NCI-H524 (cell line): ENCODE data around the gene EFNB2.
A peak's percentile ranks its signal among the peaks of the same experiment; 100 is the strongest.

Experiments used
- DNase-seq, 2 experiments: peaks; one replicate each; lab custom pipeline; 2025; lab: John Stamatoyannopoulos, UW

EFNB2 gene

GRCh38 chr13:106550570-106551135 lies 15.2 kb upstream of the EFNB2 start:
- no peak for DNase-seq

GRCh38 chr13:106548064-106548696 lies 12.7 kb upstream of the EFNB2 start:
- DNase-seq: no peak

GRCh38 chr13:106541826-106542225 lies 6.4 kb upstream of the EFNB2 start:
- DNase-seq: no peak

GRCh38 chr13:106540613-106541012 lies 5.2 kb upstream of the EFNB2 start:
- no peak for DNase-seq

- DNase-seq: no peak
Measured at GRCh38 chr13:106537521-106537920, 2.1 kb upstream of the EFNB2 start.

GRCh38 chr13:106536244-106537034 lies 977 bp upstream of the EFNB2 start:
- peak; percentile 64 to 85 for DNase-seq

- peak in 1 of 2 experiments; percentile 37 for DNase-seq
Measured at GRCh38 chr13:106534639-106535551, 567 bp downstream of the EFNB2 start.

GRCh38 chr13:106533943-106534638 lies 1.4 kb downstream of the EFNB2 start:
- peak; percentile 20 to 55 for DNase-seq

GRCh38 chr13:106533101-106533942 lies 2.1 kb downstream of the EFNB2 start:
- peak; percentile 32 to 68 for DNase-seq

GRCh38 chr13:106532111-106532929 lies 3.1 kb downstream of the EFNB2 start:
- peak in 1 of 2 experiments; percentile 26 for DNase-seq

GRCh38 chr13:106530980-106531481 lies 4.4 kb downstream of the EFNB2 start:
- no peak for DNase-seq

GRCh38 chr13:106530171-106530851 lies 5.2 kb downstream of the EFNB2 start:
- DNase-seq: no peak

- no peak for DNase-seq
Measured at GRCh38 chr13:106529415-106530170, 5.9 kb downstream of the EFNB2 start.

- peak; percentile 9 to 60 for DNase-seq
Measured at GRCh38 chr13:106528718-106529414, 6.6 kb downstream of the EFNB2 start.

GRCh38 chr13:106527826-106528225 lies 7.6 kb downstream of the EFNB2 start:
- no peak for DNase-seq

GRCh38 chr13:106527445-106527801 lies 8.0 kb downstream of the EFNB2 start:
- no peak for DNase-seq

GRCh38 chr13:106526738-106527444 lies 8.6 kb downstream of the EFNB2 start:
- DNase-seq: no peak
